Fibroblast of lung (primary cell): Measurements from ENCODE around the gene CUTA. TPM values are rescaled to one million over a fixed set of nuclear protein-coding genes. Genes with fewer than 3 reads are reported as not detected.

Experiments
- DNase-seq, 2 donors: peaks; one replicate each; pipeline versions ENCODE4 v3.0.0 to v3.0.0-alpha.2; 2010; ENCODE audit warnings: low read depth in 2 of 2
- H2AFZ ChIP-seq: 2 replicates; pipeline ENCODE4 v1.5.1; 2012; ENCODE audit warnings: low read length, control low read depth, inconsistent platforms
- H3K27ac ChIP-seq: 2 replicates; pipeline ENCODE4 v1.5.1; 2011; ENCODE audit warnings: low read length, control low read depth; ENCODE audit not compliant: insufficient read depth
- H3K27me3 ChIP-seq: 2 replicates; pipeline ENCODE4 v1.5.1; 2011; ENCODE audit warnings: mild to moderate bottlenecking, low read length; ENCODE audit not compliant: control insufficient read depth, insufficient read depth
- H3K36me3 ChIP-seq: 2 replicates; pipeline ENCODE4 v1.5.1; 2011; ENCODE audit warnings: low read length; ENCODE audit not compliant: control insufficient read depth, insufficient read depth
- H3K4me1 ChIP-seq: 2 replicates; pipeline ENCODE4 v1.5.1; 2011; ENCODE audit warnings: low read length; ENCODE audit not compliant: control insufficient read depth, insufficient read depth; ENCODE audit errors: extremely low read depth
- H3K4me2 ChIP-seq: 2 replicates; pipeline ENCODE4 v1.5.1; 2011; ENCODE audit warnings: low read length, control low read depth; ENCODE audit not compliant: insufficient read depth; ENCODE audit errors: extremely low read depth
- H3K4me3 ChIP-seq, 4 experiments: fragments of 200-600 bp in 1 of 4; sonication (generic) in 1 of 4; replicated peaks in 1 of 4; 2 replicates each; pipeline ENCODE4 v1.5.1; 2011 to 2016; ENCODE audit warnings: low read length in 4 of 4, low read depth in 3 of 4, mild to moderate bottlenecking in 3 of 4, control low read depth in 2 of 4, inconsistent platforms in 1 of 4, mixed read lengths in 1 of 4; ENCODE audit not compliant: insufficient read depth in 1 of 4; ENCODE audit errors: control extremely low read depth in 1 of 4
- H3K79me2 ChIP-seq: 2 replicates; pipeline ENCODE4 v1.5.1; 2012; ENCODE audit warnings: mild to moderate bottlenecking, low read length, inconsistent platforms; ENCODE audit not compliant: control insufficient read depth, insufficient read depth
- H3K9ac ChIP-seq: 2 replicates; pipeline ENCODE4 v1.5.1; 2011; ENCODE audit warnings: mild to moderate bottlenecking, low read length, control low read depth; ENCODE audit not compliant: insufficient read depth
- H3K9me3 ChIP-seq: 2 replicates; pipeline ENCODE4 v1.5.1; 2012; ENCODE audit warnings: low read depth, low read length; ENCODE audit not compliant: control insufficient read depth, insufficient read depth
- H4K20me1 ChIP-seq: 2 replicates; pipeline ENCODE4 v1.5.1; 2011; ENCODE audit warnings: low read length; ENCODE audit not compliant: control insufficient read depth, insufficient read depth; ENCODE audit errors: extremely low read depth
- CTCF ChIP-seq, 2 donors: IDR thresholded peaks in 1 of 2; conservative IDR thresholded peaks in 1 of 2; 1 replicate in 1 of 2; 2 replicates in 1 of 2; pipeline ENCODE4 v1.5.1; 2011 to 2012; ENCODE audit warnings: low read length in 2 of 2, control low read depth in 1 of 2, inconsistent platforms in 1 of 2, low read depth in 1 of 2, mild to moderate bottlenecking in 1 of 2
- EZH2 ChIP-seq: IDR thresholded peaks from 2 replicates; pipeline ENCODE4 v1.5.1; 2012; ENCODE audit warnings: low read length, control low read depth, mild to moderate bottlenecking; ENCODE audit errors: missing control alignments
- polyA plus RNA-seq, 2 donors: library from polyadenylated mRNA; depleted of rRNA in 1 of 2; stranded (reverse) in 1 of 2; unstranded in 1 of 2; fragments of >200 nt; gene quantifications; 2 replicates each; pipeline ENCODE4 v1.2.1, GENCODE V29; 2011 to 2012; ENCODE audit warnings: missing spikeins in 1 of 2
- total RNA-seq: library from RNA; depleted of rRNA; stranded (reverse); fragments of >200 nt; gene quantifications from 2 replicates; pipeline ENCODE4 v1.2.1, GENCODE V29; 2014

Gene CUTA
- total and polyA plus RNA-seq, 2 donors (not counting 1 experiment from before 2014, with no cell fraction given): 127 to 264 TPM

GRCh38 chr6:33430991-33431879 is 13.3 kb upstream of the CUTA start:
- Histone ChIP-seq H3K36me3 (peaks cover 11% of the 10 kb centered on the region), H3K27ac (peak overlapping the region; percentile 38), H2AFZ (no peak overlapping the region), H3K79me2 (peaks cover 25% of the 10 kb centered on the region), H3K4me3 (no peak overlapping the region), H3K27me3 (no peaks in the 10 kb centered on the region), H3K4me2 (peak overlapping the region; percentile 72), H3K9ac (no peak overlapping the region), H4K20me1 (no peaks in the 10 kb centered on the region), H3K4me1 (peaks cover 29% of the 10 kb centered on the region), H3K9me3 (no peaks in the 10 kb centered on the region)
- DNase-seq: peak; percentile 53 to 71
- no peak for TF ChIP-seq CTCF (conservative IDR thresholded peaks at IDR 0.05 in 1 of 2, IDR thresholded peaks at IDR 0.05 in 1 of 2; ENCODE audit: low read depth in 1 of 2, low read length in 2 of 2)
- TF ChIP-seq EZH2: no peak

DNA sequence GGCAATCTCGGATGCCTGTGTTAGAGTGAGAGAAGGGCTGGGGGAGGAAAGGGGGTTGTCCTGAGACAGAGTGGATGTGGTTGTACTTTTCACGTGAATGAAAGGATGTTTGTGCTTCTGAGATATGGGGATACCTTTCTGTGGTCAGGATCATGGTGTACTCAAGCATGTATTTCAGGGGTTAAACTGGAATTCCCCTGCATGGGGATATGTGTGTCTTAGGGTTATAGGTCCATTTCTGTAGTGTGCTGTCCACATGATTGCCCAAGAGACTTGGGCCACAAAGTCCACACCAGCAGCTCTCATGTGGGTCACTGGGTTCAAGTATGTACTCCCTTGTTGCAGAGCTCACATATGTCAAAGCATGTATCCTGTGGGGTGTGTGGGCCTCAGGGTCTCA is 12.4 kb upstream of the CUTA start:
- Histone ChIP-seq H3K27me3 (no peaks in the 10 kb centered on the region), H3K27ac (peak overlapping the region; percentile 38), H3K4me1 (peaks cover 29% of the 10 kb centered on the region), H3K9me3 (no peaks in the 10 kb centered on the region), H3K4me3 (no peak overlapping the region), H3K36me3 (peaks cover 8% of the 10 kb centered on the region), H3K9ac (no peak overlapping the region), H3K4me2 (no peak overlapping the region), H3K79me2 (peaks cover 25% of the 10 kb centered on the region), H4K20me1 (no peaks in the 10 kb centered on the region), H2AFZ (no peak overlapping the region)
- no peak for DNase-seq
- TF ChIP-seq EZH2 (no peak), CTCF (conservative IDR thresholded peaks at IDR 0.05 in 1 of 2, IDR thresholded peaks at IDR 0.05 in 1 of 2; ENCODE audit: low read depth in 1 of 2, low read length in 2 of 2) (no peak)

GRCh38 chr6:33429750-33430052 is 11.8 kb upstream of the CUTA start:
- H3K9me3 ChIP-seq: no peaks in the 10 kb centered on the region
- H3K27ac ChIP-seq: no peak overlapping the region
- peaks cover 35% of the 10 kb centered on the region for H3K4me1 ChIP-seq
- no peak overlapping the region for H3K4me2 ChIP-seq
- no peak overlapping the region for H2AFZ ChIP-seq
- H3K36me3 ChIP-seq: peaks cover 4% of the 10 kb centered on the region
- H3K9ac ChIP-seq: no peak overlapping the region
- H3K4me3 ChIP-seq: no peak overlapping the region
- no peaks in the 10 kb centered on the region for H3K27me3 ChIP-seq
- TF ChIP-seq EZH2 (no peak), CTCF (conservative IDR thresholded peaks at IDR 0.05 in 1 of 2, IDR thresholded peaks at IDR 0.05 in 1 of 2; ENCODE audit: low read depth in 1 of 2, low read length in 2 of 2) (no peak)
- no peaks in the 10 kb centered on the region for H4K20me1 ChIP-seq
- peaks cover 25% of the 10 kb centered on the region for H3K79me2 ChIP-seq
- DNase-seq: no peak
